Measurements from ENCODE around the gene AUTS2.

The AUTS2 gene

GRCh38 chr7:70377957-70378356, 779.7 kb downstream of the AUTS2 start:
- no peak for DNase-seq

DNA sequence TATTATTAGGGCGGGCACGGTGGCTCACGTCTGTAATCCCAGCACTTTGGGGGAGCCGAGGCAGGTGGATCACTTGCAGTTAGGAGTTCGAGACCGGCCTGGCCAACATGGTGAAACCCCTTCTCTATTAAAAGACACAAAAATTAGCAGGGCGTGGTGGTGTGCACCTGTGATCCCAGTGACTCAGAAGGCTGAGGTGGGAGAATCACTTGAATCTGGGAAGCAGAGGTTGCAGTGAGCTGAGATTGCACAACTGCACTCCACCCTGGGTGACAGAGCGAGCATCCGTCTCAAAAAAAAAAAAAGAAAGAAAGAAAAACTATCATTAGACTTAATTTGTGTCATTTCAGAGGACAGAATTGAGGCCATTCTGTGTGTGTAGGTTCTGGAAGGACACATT, 780.9 kb downstream of the AUTS2 start:
- no peak for DNase-seq

- DNase-seq, result no peak
These were observed 782.2 kb downstream of the AUTS2 start for GRCh38 chr7:70380421-70381015.

GRCh38 chr7:70383066-70383782, 784.9 kb downstream of the AUTS2 start:
- DNase-seq, result no peak

GRCh38 chr7:70384024-70384423, 785.7 kb downstream of the AUTS2 start:
- no peak for DNase-seq

DNA sequence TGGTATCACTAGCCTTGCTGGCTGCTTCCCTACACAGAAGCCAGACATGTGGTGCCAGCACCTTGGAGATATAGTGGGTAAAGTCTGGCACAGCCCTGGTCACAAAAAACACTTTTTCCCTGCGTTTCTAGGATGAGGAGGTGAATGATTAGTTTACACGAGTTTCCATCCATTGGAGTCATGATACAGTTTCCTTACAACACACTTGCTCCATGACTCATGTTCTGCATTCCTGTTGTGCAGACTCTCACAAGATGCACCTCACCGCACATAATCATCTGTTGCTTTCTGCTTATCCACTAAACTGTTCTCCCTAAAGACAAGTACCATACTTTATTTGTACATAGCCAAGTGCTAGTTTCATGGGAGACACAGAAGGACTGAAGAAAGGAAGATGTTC, 786.6 kb downstream of the AUTS2 start:
- no peak for DNase-seq

GRCh38 chr7:70387217-70387616, 788.9 kb downstream of the AUTS2 start:
- no peak for DNase-seq

DNA sequence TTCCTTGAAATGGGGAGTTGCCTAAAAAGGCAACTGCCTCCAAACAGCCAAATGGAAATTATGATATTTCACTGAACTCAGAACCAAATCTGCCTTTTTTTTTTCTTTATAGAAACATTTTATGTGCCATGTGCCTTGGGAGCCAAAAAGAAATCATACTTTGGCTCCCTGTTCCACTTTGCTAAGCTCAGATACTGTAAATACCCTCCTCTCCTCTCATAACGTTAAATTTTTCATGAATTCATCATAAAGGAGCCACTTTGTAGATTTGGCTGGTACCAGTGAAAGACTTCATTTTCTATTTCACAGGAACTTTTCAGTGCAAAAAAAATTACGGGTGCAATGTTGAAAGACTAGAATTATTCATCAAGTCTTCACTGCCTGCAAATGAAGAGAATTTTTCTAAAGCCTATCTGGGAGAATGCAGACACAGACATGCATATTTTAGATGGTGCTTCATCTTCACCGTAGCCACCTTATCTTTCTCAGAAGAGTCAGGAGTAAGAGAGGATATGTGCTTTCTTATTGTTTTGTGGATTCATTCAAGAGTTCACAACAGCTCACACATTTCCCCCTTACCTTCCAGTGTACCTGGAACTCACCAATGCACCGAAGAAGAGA, 791.4 kb downstream of the AUTS2 start:
- DNase-seq, result no peak

- no peak for DNase-seq
These were observed 792.0 kb downstream of the AUTS2 start for GRCh38 chr7:70390251-70390650.

DNA sequence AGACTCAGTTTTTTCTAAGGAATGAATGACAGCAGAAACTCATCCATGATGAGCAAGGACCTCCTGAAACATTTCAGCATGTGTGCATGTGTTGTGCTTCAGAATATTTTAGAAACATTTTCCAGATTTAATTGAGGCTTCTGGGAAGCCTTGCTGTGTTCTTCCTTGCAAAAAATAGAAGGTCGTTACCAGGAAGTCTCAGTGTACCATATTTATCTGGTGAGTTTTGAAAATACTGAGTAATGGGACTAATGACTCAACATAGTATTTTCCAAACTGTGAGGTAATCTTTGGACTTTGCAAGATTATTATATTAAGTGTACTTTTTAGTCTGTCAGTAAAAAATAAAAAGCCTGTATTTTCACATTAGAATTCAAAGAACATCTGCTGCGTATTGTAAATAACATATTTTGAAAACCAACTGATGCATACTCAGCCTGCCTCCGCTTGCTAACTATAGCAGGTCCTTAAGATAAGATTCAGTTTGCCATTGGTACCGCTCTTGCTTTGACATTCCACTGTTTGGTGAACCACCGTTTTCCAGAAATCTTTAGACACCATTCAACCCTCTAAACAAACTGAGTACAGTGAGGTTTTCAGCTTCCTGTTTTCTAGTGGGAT, 794.1 kb downstream of the AUTS2 start:
- DNase-seq, result no peak

- DNase-seq, result no peak
These were observed 794.7 kb downstream of the AUTS2 start for GRCh38 chr7:70392877-70393435.

DNA sequence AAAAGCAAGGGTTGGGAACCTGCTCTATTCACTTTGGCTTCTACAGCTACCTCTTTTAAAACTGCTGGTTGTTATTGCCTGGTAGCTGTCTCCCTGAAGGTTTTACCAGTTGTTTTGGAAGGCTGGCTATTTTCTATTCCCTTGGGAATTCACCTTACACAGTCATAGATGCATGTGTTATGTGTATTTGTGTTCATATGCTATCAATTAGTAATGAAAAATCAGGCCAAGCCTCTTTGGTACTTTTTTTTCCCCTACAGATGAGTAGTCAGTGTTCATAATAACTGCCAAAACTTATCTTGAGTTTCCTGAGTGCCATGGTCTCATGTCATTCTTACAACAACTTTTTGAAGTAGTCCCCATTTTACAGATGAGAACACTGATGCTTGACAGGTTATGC, 795.7 kb downstream of the AUTS2 start:
- no peak for DNase-seq

DNA sequence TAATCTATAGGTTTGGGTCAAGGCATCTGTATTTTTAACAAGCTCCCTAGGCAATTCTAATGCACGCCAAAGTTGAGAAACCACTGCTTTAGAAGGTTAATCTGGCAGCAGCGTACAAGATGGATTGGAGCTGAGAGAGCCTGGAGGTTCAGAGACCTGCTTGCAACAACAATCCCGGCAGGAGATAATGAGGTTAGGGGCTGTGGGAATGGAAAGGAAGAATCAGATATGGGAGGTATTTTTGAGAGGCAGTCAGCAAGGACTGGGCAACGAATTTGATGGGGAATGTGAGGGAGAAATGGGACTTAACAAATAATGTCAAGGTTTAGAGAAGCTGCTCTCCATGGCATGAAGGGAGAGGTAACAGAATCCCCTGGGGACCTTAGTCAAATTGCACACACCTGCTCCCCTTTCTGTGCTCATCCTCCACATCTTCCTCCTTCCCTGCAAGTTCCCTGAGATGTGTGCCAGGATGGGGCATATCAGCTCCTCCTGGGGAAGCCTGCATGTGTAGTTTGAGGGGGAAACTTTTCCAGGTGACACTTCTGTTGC, 802.6 kb downstream of the AUTS2 start:
- no peak for DNase-seq

DNA sequence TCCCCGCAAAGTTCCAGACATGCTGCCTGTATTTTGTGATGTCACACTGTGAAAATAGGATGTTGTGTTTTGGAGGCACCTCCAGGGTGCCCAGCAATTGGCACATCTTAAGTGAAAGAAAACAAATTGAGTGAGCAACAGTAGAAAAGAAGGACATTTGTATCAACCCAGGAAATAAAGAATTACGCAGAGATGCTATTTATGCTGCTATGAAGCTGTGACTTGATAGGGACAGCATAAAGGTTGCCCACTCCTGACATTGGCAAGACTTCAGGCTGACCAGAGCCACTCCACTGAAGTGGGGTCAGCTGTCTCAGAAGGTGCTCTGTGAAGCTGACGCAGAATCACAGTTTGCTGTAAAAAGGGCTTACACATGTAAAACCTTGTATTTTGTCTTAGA, 803.8 kb downstream of the AUTS2 start:
- DNase-seq, result no peak

DNA sequence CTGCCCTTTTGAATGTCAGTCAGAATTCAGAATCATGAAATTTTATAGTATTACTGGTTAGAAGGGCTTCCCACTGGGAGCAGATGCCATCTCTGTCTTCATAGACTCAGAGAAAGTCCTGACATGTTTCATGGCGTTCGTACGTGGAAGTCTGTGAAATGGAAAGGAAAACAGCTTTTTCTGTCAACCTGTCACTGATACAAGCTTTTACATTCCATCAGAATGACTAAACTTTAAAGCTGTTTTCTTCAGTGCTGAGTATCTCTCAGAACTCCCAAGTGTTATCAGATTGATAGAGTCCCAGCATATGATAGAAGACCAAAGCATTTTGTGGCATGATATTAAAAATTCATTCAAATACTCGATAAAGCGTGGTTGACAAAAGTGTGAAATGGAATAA, 807.0 kb downstream of the AUTS2 start:
- no peak for DNase-seq

GRCh38 chr7:70406186-70406949, 808.1 kb downstream of the AUTS2 start:
- no peak for DNase-seq

DNA sequence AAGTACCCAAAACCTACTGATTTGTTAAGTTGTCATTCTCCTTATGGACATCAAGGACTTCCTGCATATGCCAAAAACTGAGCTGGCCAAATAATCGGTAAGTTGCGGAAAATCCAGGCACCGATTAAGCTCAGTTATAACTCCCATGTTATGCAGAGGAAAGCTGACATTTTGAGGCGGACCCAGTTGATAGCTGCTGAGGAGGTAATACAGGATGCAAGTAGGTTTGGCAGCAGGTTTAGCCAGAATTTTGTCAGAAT, 808.6 kb downstream of the AUTS2 start:
- DNase-seq, result no peak

- DNase-seq, result no peak
These were observed 810.2 kb downstream of the AUTS2 start for GRCh38 chr7:70408477-70408876.

DNA sequence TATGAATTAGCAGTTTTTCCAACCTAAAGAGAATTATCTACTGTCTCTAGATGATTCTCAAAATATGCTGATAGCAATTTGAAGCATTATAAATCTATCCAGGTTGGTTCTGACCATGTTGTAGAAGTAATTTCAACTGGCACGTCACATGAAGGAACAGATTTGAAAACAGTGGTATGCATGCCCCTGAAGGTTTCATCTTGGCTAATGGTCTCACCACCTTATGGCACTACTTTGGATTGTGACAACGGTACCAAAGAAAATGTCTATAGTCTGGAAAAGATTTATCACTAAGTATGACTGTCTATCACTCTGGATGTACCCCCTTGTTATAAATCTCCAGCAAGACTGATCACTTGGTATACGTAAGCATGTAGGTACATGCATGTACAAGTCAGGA, 810.6 kb downstream of the AUTS2 start:
- DNase-seq, result no peak

DNA sequence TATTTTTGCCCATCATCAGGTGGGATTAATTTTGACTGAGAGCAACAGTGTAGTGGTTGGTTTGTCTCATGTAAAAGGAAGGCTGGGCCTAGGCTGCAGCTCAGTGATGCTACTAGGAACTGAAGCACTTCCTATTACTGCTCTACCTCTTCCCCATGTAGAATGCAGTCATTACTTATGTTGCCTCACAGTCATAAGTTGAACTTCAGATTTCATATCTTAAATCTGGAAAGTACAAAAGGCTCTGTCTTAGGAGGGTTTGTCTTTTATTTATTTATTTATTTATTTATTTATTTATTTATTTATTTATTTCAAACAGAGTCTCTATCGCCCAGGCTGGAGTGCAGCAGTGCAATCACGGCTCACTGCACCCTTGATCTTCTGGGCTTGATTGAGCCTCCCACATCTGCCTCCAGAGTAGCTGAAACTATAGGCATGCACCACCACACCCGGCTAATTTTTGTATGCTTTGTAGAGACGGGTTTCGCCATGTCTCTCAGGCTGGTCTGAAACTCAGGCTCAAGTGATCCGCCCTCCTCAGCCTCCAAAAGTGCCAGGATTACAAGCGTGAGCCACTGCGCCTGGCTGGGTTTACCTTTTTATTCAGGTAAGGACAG, 812.0 kb downstream of the AUTS2 start:
- no peak for DNase-seq

DNA sequence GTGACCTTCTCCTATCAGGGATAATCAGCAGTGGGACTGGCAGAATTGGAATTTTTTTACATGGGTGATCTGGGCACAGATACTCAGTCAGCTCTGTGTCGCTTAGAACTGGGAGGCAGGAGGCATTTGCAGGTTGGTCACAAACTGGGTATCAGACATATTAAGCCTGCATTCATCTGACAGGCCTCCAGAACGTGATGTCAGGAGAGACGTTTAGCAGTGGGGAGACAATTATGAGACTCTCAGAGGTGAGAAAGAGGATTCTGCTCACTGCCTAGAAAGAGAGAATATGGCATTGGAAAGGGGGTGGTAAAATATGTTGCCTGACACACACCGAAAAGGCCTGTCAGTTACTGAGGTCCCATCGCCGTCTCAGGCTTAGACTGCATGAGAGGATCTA, 816.1 kb downstream of the AUTS2 start:
- DNase-seq, result no peak

- no peak for DNase-seq
These were observed 817.1 kb downstream of the AUTS2 start for GRCh38 chr7:70415179-70415972.

All from NCI-H748 treated with DMSO at 0.1 percent for 48 hours (cell line).